Immature natural killer cell (primary cell): ENCODE results near the gene VTA1. TPM values are rescaled to one million over a fixed set of nuclear protein-coding genes. Genes with fewer than 3 reads are reported as not detected.
A peak's percentile ranks its signal among the peaks of the same experiment; 100 is the strongest.
"Not testable (repeated sequence)": the region's sequence is repeated elsewhere in the genome, so short reads cannot be mapped to it uniquely, and the experiment has no call there.

ENCODE experiments used
- DNase-seq, 3 donors: peaks; one replicate each; pipeline ENCODE4 v3.0.0; 2022; ENCODE audit warnings: mixed read lengths in 1 of 3
- H3K27ac Mint-ChIP-seq, 6 donors: one replicate each; pipeline ENCODE4 v1.8.0; 2020; ENCODE audit warnings: mixed read lengths in 6 of 6, mild to moderate bottlenecking in 5 of 6, inconsistent platforms in 4 of 6, moderate library complexity in 3 of 6
- H3K27me3 Mint-ChIP-seq, 3 donors: one replicate each; pipeline ENCODE4 v1.8.0; 2020 to 2021; ENCODE audit warnings: low read depth in 3 of 3, mild to moderate bottlenecking in 3 of 3, mixed read lengths in 3 of 3, moderate library complexity in 3 of 3, inconsistent platforms in 1 of 3
- H3K36me3 Mint-ChIP-seq, 3 donors: one replicate each; pipeline ENCODE4 v1.8.0; 2020; ENCODE audit warnings: mixed read lengths in 3 of 3, inconsistent platforms in 2 of 3, mild to moderate bottlenecking in 2 of 3
- H3K4me1 Mint-ChIP-seq, 2 donors: one replicate each; pipeline ENCODE4 v1.8.0; 2020; ENCODE audit warnings: inconsistent platforms in 2 of 2, mild to moderate bottlenecking in 2 of 2, mixed read lengths in 2 of 2, moderate library complexity in 1 of 2
- H3K4me3 Mint-ChIP-seq, 5 donors: one replicate each; pipeline ENCODE4 v1.8.0; 2020; ENCODE audit warnings: mild to moderate bottlenecking in 5 of 5, mixed read lengths in 5 of 5, inconsistent platforms in 3 of 5, moderate library complexity in 3 of 5
- H3K9me3 Mint-ChIP-seq, 6 donors: one replicate each; pipeline ENCODE4 v1.8.0; 2020; ENCODE audit warnings: mild to moderate bottlenecking in 6 of 6, mixed read lengths in 6 of 6, inconsistent platforms in 4 of 6, moderate library complexity in 3 of 6
- polyA plus RNA-seq, 3 donors: library from polyadenylated mRNA; unstranded; fragments of 300-500 nt; fragmentation: Illumina TruSeq; gene quantifications; one replicate each; pipeline ENCODE4 v1.2.3, GENCODE V29; 2021

VTA1 gene
- polyA plus RNA-seq, 3 donors from 2014 or later, result 38.9 to 83.1 (median 81.2) TPM

DNA sequence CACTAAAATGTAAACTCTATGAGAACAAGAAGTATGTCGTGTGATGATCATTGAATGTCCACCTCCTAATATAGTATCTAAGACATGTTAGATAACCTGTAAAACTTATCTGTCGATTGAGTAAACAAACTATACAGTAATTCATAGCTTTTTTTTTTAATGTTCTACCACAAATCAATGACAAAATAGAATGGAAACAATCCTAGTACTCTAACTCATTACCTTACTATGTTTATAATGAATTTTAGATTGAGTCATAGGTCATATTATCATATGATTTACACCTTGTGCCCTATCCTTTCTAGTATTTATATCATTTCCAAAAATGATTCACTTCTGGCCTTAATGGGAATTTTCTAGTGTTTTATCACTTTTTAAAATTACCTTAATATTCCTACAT lies 6.1 kb downstream of the VTA1 start:
- peaks cover 50 to 88% of the 10 kb centered on the region in 2 donors for H3K4me1 Mint-ChIP-seq
- peaks cover 0 to 3% (median 0%) of the 10 kb centered on the region in 3 donors for H3K36me3 Mint-ChIP-seq
- H3K27me3 Mint-ChIP-seq, result no peaks in the 10 kb centered on the region
- no peak overlapping the region for H3K4me3 Mint-ChIP-seq
- DNase-seq, result no peak
- no peaks in the 10 kb centered on the region for H3K9me3 Mint-ChIP-seq
- no peak overlapping the region for H3K27ac Mint-ChIP-seq

GRCh38 chr6:142154336-142154735 lies 7.3 kb downstream of the VTA1 start:
- Mint-ChIP-seq H3K27ac (no peak overlapping the region), H3K27me3 (no peaks in the 10 kb centered on the region), H3K4me1 (peaks cover 42 to 83% of the 10 kb centered on the region in 2 donors), H3K4me3 (no peak overlapping the region), H3K9me3 (no peaks in the 10 kb centered on the region), H3K36me3 (peaks cover 0 to 3% (median 0%) of the 10 kb centered on the region in 3 donors)
- DNase-seq, result no peak

- Mint-ChIP-seq H3K27me3 (no peaks in the 10 kb centered on the region), H3K4me1 (peaks cover 37 to 81% of the 10 kb centered on the region in 2 donors), H3K9me3 (no peaks in the 10 kb centered on the region), H3K36me3 (peaks cover 0 to 3% (median 0%) of the 10 kb centered on the region in 3 donors), H3K4me3 (no peak overlapping the region), H3K27ac (no peak overlapping the region)
- no peak for DNase-seq
These were observed 8.0 kb downstream of the VTA1 start for GRCh38 chr6:142155091-142155490.

DNA sequence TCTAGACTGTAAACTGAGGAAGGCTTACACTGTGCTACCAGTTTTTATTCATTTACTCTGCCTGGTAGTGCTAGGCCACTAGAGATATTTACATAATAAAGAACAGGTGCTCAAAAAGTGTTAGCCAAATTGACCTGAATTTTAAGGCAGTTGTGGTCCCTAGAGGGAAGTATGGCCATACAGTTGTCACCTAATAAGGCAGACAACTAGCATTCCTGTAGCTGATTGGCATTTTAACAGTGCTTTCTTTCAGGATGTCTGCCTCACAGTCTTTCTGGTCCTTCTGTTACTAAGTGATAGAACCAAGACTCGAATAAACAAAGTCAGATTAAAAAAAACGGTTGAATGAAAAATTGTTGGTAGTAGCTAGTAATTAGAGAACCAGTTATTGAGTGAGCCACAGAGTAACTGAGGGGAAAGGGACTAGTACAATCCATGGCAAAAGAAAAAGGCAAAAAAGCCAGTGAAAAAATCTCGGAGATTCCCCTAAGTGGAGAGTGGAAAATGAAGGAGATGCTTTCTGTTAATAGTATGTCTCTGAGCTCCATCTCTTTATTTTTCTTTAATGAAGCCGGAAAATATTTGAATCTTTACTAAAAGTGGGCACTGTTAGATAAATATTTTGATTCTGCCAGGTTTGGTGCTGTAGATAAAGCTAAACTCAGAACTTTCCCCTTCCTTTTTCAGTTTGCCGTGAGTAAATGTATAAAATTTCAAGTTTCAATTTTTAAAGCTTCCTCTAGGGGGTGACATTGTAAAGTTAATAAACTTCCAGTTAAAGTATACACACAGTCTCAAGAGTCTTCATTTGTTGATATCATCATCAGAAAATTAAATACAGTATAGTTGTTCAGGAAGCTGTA lies 9.1 kb downstream of the VTA1 start:
- DNase-seq, result peak in 2 of 3 donors; percentile 19 to 21
- H3K27ac Mint-ChIP-seq, result peak overlapping the region in 5 of 6 donors; percentile 31 to 62 (median 45)

GRCh38 chr6:142156758-142157068 lies 9.7 kb downstream of the VTA1 start:
- not testable (repeated sequence) for H3K36me3 Mint-ChIP-seq, H3K4me3 Mint-ChIP-seq
- peaks cover 33 to 79% of the 10 kb centered on the region in 2 donors for H3K4me1 Mint-ChIP-seq

More for the DNA sequence above, 9.1 kb downstream of the VTA1 start:
- no peaks in the 10 kb centered on the region for H3K27me3 Mint-ChIP-seq
- peaks cover 36 to 81% of the 10 kb centered on the region in 2 donors for H3K4me1 Mint-ChIP-seq
- H3K9me3 Mint-ChIP-seq, result no peaks in the 10 kb centered on the region
- peak overlapping the region in 2 of 5 donors; percentile 14 to 30 for H3K4me3 Mint-ChIP-seq
- H3K36me3 Mint-ChIP-seq, result no peaks in the 10 kb centered on the region

DNA sequence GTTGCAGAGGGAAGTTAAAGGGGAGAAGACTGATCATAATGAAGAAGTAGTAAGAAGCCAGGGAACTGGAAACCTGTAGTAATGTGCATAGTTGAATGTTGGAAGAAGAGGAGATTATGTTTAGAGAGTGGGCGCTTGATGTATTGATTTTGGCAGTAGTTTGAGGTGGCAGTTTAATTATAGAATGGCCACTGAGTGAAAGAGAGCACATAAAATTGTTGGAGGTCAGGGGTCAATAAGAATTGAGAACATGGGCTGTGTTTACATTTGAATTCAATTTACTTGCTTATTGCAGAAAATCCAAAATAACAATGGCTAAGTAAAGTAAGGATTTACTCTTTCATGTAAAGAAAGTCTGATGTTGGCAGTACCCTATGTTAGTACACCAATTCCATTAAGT lies 15.7 kb downstream of the VTA1 start:
- H3K9me3 Mint-ChIP-seq, result no peaks in the 10 kb centered on the region
- H3K4me3 Mint-ChIP-seq, result no peak overlapping the region
- H3K27me3 Mint-ChIP-seq, result no peaks in the 10 kb centered on the region
- H3K4me1 Mint-ChIP-seq, result peaks cover 30 to 71% of the 10 kb centered on the region in 2 donors
- H3K27ac Mint-ChIP-seq, result no peak overlapping the region
- DNase-seq, result no peak
- peaks cover 0 to 6% (median 5%) of the 10 kb centered on the region in 3 donors for H3K36me3 Mint-ChIP-seq

More at GRCh38 chr6:142156758-142157068, 9.7 kb downstream of the VTA1 start:
- not testable (repeated sequence) for DNase-seq, H3K27ac Mint-ChIP-seq, H3K9me3 Mint-ChIP-seq, H3K27me3 Mint-ChIP-seq

GRCh38 chr6:142165227-142165626 lies 18.2 kb downstream of the VTA1 start:
- DNase-seq, result no peak
- Mint-ChIP-seq H3K4me3 (no peak overlapping the region), H3K27me3 (no peaks in the 10 kb centered on the region), H3K4me1 (peaks cover 27 to 56% of the 10 kb centered on the region in 2 donors), H3K27ac (peak overlapping the region in 2 of 6 donors; percentile 5 to 10), H3K9me3 (no peaks in the 10 kb centered on the region), H3K36me3 (peaks cover 2 to 8% (median 5%) of the 10 kb centered on the region in 3 donors)

- no peaks in the 10 kb centered on the region for H3K9me3 Mint-ChIP-seq
- H3K36me3 Mint-ChIP-seq, result peaks cover 7 to 13% (median 8%) of the 10 kb centered on the region in 3 donors
- no peaks in the 10 kb centered on the region for H3K27me3 Mint-ChIP-seq
- peak overlapping the region in 1 of 6 donors; percentile 28 for H3K27ac Mint-ChIP-seq
- H3K4me1 Mint-ChIP-seq, result peaks cover 20 to 39% of the 10 kb centered on the region in 2 donors
- no peak overlapping the region for H3K4me3 Mint-ChIP-seq
- no peak for DNase-seq
These were observed 20.0 kb downstream of the VTA1 start for GRCh38 chr6:142167071-142167470.

DNA sequence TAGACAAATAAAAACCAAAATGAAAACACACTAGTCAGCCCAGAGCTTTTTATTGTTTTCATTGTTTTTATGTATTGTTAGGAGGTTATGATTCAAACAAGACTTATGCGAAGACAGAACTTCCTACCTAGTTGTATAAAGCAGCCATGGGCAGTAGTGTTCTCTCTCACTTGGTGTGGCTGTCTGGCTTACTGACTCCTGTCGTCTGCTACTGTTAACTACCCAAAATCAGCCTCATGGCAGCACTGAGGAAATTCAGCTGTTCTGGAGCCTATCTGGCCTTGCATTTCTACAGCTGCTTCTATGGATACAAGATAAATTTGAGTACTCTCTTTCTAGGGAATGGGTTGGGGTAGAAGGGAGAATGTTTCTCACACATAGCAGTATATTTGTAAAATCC lies 20.4 kb downstream of the VTA1 start:
- Mint-ChIP-seq H3K27me3 (no peaks in the 10 kb centered on the region), H3K4me1 (peaks cover 16 to 35% of the 10 kb centered on the region in 2 donors), H3K36me3 (peaks cover 9 to 15% (median 12%) of the 10 kb centered on the region in 3 donors), H3K4me3 (no peak overlapping the region), H3K9me3 (no peaks in the 10 kb centered on the region), H3K27ac (no peak overlapping the region)
- no peak for DNase-seq

GRCh38 chr6:142171351-142171750 lies 24.3 kb downstream of the VTA1 start:
- H3K9me3 Mint-ChIP-seq, result peaks cover 0 to 2% (median 0%) of the 10 kb centered on the region in 6 donors

GRCh38 chr6:142172758-142173157 lies 25.7 kb downstream of the VTA1 start:
- H3K27me3 Mint-ChIP-seq, result no peaks in the 10 kb centered on the region
- peak overlapping the region in 1 of 6 donors; percentile 35 for H3K27ac Mint-ChIP-seq
- no peak overlapping the region for H3K4me3 Mint-ChIP-seq
- no peak for DNase-seq
- H3K4me1 Mint-ChIP-seq, result peaks cover 4 to 5% of the 10 kb centered on the region in 2 donors
- peaks cover 1 to 7% (median 5%) of the 10 kb centered on the region in 6 donors for H3K9me3 Mint-ChIP-seq
- peaks cover 45 to 51% (median 48%) of the 10 kb centered on the region in 3 donors for H3K36me3 Mint-ChIP-seq

More at GRCh38 chr6:142171351-142171750, 24.3 kb downstream of the VTA1 start:
- Mint-ChIP-seq H3K4me1 (peaks cover 2 to 6% of the 10 kb centered on the region in 2 donors), H3K36me3 (peaks cover 35 to 42% (median 38%) of the 10 kb centered on the region in 3 donors), H3K27me3 (no peaks in the 10 kb centered on the region), H3K27ac (no peak overlapping the region), H3K4me3 (no peak overlapping the region)
- no peak for DNase-seq

DNA sequence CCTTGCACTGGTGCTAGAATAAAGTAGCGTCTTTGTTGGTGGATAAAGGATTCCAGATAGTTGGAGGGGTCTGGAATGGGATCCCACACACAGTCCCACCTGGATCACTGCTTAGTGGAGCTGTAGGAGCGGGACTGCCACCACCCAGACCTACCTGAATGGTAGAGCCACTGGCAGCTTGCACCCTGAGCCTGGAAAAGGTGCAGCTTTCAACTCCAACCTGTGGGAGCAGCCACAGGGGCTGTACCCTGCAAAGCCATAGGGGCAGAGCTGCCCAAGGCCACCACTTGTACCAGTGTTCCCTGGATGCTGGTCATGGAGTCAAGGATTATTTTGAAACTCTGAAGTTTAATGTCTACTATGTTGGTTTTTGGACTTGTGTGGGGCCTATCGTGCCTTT lies 26.9 kb downstream of the VTA1 start:
- no peak overlapping the region for H3K4me3 Mint-ChIP-seq
- no peak for DNase-seq
- H3K4me1 Mint-ChIP-seq, result peaks cover 7 to 8% of the 10 kb centered on the region in 2 donors
- peaks cover 7 to 13% (median 9%) of the 10 kb centered on the region in 6 donors for H3K9me3 Mint-ChIP-seq
- peaks cover 51 to 61% (median 60%) of the 10 kb centered on the region in 3 donors for H3K36me3 Mint-ChIP-seq
- no peak overlapping the region for H3K27ac Mint-ChIP-seq
- H3K27me3 Mint-ChIP-seq, result no peaks in the 10 kb centered on the region

DNA sequence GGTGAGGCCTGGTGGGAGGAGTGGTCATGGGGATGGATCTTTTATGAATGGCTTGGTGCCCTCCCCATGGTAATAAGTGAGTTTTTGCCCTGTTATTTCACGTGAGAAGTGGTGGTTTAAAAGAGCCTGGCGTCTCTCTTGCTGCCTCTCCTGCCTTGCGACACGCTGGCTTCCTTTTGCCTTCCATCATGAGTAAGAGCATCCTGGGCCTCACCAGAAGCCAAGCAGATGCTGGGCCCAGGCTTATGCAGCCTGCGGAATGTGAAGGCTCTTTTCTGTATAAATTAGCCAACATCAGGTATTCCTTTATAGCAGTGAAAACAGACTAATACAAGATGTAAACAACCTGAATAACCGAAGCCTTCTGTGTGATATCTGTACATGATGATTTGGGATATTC lies 27.6 kb downstream of the VTA1 start:
- no peak overlapping the region for H3K4me3 Mint-ChIP-seq
- DNase-seq, result no peak
- peaks cover 7 to 8% of the 10 kb centered on the region in 2 donors for H3K4me1 Mint-ChIP-seq
- H3K9me3 Mint-ChIP-seq, result peaks cover 7 to 13% (median 9%) of the 10 kb centered on the region in 6 donors
- H3K36me3 Mint-ChIP-seq, result peaks cover 51 to 68% (median 67%) of the 10 kb centered on the region in 3 donors
- H3K27ac Mint-ChIP-seq, result no peak overlapping the region
- no peaks in the 10 kb centered on the region for H3K27me3 Mint-ChIP-seq

GRCh38 chr6:142178129-142178528 lies 31.1 kb downstream of the VTA1 start:
- Mint-ChIP-seq H3K4me3 (no peak overlapping the region), H3K27me3 (no peaks in the 10 kb centered on the region), H3K9me3 (peaks cover 7 to 13% (median 9%) of the 10 kb centered on the region in 6 donors), H3K36me3 (peaks cover 40 to 59% (median 51%) of the 10 kb centered on the region in 3 donors), H3K4me1 (peaks cover 10 to 19% of the 10 kb centered on the region in 2 donors), H3K27ac (no peak overlapping the region)
- DNase-seq, result no peak
